ENCODE data around the gene RCN1.
"Not testable (repeated sequence)": the region's sequence is repeated elsewhere in the genome, so short reads cannot be mapped to it uniquely, and the experiment has no call there.

The RCN1 gene

DNA sequence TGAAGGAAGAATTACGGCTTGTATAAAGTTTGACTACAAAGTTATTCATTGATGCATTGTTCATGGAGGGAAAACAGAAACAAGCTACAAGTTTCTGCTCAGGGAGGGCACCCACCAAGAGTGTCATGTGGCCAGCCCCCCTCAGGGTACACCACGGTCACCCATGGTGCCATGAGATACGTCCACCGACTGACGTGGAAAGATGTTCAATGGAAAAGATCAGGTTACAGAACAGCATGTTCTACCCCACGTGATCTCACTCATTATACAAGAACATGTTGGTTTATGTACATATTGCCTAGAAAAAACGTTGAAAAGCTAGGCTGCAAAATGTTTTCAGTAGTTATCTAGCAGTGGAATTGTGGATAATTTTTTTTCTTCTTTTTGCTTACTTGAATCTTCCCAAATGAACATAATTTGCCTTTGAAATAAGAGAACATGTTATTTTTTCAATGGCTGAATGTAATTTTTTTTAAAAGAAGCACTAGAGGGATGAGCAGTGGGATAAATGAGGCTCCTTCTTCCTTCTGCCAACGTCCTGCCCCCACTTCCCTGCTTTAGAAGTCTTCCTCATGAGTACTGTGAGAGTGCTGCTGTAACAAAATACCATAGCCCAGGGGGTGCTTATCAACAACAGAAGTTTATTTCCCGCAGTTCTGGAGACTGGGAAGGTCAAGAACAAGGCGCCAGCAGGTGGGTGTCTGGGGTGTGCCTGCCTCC is 22.5 kb downstream of the RCN1 start:
- DNase-seq (ENCODE audit: low spot score) = no peak

DNA sequence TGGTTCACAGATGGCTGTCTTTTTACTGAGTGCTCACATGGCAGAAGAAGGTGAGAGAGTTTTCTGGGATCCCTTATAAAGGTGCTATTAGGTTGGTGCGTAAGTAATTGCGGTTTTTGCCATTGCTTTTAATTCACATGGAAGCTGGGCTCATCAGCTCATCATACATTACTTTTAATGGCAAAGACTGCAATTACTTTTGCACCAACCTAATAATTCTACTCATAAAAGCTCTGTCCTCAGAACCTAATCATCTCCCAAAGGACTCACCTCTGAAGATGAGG is 23.0 kb downstream of the RCN1 start:
- DNase-seq (ENCODE audit: low spot score) = no peak

DNA sequence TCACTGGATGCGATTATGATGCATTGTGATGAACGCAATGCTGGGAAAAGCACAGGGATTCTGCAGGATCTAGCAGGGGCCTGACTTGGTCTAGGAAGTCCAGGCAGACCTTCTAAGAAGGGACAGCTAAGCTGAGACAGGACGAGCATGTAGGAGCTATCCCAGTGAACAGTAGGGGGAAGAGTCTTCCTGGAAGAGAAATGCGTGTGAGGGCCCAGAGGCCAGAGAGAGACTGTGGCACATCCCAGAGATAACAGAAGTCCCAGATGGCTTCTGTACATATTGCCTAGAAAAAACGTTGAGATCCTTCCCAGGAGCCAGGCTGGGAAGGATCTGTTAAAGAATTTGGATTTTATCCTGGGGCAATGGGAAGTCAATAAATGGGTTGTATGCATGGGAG is 24.6 kb downstream of the RCN1 start:
- DNase-seq (ENCODE audit: low spot score) = no peak

GRCh38 chr11:32116668-32117067 is 25.8 kb downstream of the RCN1 start:
- DNase-seq (ENCODE audit: low spot score) = no peak

- no peak for DNase-seq (ENCODE audit: low spot score)
Observed at GRCh38 chr11:32118025-32118974, 27.4 kb downstream of the RCN1 start.

DNA sequence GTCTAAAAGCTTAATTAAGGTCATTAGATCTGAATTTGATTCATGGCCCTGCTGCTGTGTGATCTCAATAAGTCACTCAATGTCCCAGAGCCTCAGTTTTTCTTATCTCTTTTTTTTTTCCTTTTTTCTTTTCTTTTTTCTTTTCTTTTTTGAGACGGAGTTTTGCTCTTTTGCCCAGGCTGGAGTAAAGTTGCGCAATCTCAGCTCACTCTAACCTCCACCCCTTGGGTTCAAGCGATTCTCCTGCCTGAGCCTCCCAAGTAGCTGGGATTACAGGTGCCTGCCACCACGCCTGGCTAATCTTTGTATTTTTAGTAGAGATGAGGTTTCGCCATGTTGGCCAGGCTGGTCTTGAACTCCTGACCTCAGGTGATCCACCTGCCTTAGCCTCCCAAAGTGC is 28.3 kb downstream of the RCN1 start:
- not testable (repeated sequence) for DNase-seq (ENCODE audit: low spot score)

- no peak for DNase-seq (ENCODE audit: low spot score)
Observed at GRCh38 chr11:32121012-32121411, 30.1 kb downstream of the RCN1 start.

DNA sequence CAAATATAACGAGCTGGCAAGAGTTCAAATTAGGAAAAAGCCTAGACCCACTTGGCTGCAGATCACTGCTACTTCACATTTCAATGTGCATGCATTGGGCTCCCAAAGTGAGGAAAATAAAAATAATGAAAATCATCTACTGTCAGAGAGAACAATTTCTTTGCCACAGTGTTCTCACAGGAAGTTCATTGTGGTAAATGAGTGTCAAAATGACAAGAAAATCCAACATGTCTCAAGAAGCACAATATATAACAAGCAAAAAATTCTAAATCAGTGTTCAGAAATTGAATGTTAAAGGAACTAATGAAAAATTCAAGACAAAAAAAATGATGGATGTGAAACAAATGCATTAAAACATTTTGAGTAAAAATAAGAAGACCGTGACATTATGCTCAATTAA is 31.3 kb downstream of the RCN1 start:
- no peak for DNase-seq (ENCODE audit: low spot score)

- no peak for DNase-seq (ENCODE audit: low spot score)
Observed at GRCh38 chr11:32131321-32131720, 40.4 kb downstream of the RCN1 start.

DNA sequence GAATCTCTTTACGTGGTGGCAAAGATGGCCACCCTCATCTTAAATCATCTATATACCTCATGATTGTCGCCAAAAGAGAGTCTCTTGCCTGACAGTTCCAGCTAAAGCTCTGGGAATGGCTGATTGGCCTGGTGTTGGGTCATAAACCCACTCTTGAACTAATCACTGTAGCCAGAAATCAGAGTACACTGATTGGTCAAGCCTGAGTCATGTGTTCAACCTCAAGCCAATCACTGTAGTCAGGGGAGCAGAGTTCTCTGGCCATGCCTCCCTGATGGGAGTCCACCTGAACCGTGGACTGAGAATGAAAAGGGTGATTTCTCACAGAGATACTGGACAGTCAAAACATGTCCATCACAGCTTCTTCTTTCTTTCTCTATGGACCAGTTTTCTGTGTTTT is 45.8 kb downstream of the RCN1 start:
- DNase-seq (ENCODE audit: low spot score) = no peak

DNA sequence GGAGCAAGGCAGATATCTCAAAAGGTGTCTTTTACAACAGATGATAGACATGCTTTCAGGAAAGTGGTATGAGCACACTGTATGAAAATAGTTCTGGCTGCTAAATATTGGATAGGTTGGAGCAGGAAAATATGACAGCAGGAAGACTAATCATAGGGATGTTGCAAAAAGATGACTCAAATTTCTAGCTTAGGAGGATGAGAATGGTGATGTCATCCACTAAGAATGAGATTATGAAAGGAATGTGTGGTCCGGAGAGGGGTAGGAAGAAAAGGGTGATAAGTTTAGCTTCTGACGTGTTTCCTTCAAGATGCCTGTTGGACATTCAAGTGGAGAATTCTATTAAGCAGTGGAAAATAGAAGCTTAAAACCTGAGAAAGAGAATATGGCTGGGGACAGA is 46.4 kb downstream of the RCN1 start:
- DNase-seq (ENCODE audit: low spot score) = no peak

DNA sequence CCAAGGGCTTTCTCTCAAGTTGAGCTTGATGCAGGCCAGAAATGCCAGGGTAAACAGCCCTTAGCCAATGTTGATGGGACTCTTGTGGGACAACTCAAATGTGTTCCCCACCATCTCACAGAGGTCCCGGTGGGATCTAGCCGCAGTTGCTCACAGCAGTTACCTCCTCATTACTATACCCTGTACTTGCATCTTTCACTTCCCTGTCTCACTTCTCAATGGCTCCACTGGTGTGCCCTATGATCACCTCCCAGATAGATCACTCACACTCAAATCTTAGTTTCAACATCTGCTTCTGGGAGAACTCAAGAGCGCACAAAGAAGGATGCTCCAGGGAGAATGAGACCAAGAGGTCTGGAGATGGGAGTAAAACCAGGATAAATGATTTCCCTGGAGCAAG is 47.0 kb downstream of the RCN1 start:
- no peak for DNase-seq (ENCODE audit: low spot score)

- DNase-seq (ENCODE audit: low spot score) = no peak
Observed at GRCh38 chr11:32138902-32139301, 48.0 kb downstream of the RCN1 start.

DNA sequence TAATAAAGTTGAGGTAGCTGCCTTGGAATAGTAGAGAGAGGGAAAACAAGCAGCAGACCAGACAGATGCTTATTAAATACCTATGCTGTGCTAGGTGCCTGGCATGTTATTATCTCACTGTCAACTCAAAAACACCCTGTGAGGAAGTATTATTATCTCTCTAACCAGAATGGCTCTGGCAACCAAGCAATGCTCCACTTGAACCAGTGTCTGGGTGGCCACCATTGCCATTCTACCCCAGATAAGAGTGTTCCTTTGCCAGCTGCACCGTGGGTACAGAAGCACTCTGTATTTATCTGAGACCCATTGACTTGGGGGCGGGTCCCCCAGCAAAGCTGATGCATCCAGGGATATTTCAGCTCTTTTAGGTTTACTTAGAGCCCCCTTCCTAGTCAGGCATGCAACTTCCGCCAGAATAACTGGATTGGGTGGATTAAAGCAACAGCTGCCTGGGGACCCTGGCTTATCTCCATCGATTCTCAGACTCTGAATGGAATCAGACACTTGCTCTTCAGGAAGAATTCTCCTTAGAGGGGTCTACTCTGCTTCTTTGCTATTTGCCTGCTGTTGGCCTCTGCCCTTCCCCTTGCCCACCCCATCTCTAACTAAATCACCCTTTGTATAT is 49.1 kb downstream of the RCN1 start:
- no peak for DNase-seq (ENCODE audit: low spot score)

DNA sequence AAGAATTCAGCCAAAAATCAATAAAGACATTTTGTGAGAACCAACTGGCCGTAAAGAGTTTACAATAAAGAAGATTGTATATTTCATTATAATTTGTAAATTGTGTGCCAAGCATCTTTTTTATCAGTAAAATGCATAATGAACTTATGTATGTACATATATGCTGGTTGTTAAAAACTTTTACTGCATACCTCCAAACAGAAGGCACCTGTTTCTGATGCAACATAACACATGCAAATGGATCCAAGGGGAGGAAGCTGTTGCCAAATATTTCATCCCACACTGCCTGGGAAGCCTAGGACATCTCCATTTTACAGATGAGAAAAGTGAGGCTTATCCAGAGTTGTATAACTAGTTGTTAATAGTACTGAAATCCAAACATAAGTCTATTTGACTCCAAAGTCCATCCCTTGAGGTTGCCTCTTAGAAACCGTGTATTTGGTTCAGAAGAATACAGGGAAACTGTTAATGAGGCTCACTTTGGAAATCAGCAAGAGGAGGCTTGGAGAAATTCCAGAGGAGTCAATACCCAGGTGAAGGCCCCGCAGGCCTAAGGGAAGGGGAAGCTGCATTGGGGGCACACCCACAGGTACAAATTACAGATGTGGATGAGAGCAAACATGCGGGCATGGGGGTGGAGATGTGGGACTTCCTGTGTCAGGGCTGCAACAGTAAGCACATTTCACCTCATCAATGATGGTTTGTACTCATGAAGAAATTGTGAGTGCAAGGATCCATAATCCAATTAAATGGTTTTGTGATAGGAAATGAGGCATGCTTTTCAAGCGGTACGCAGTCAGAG is 51.1 kb downstream of the RCN1 start:
- DNase-seq (ENCODE audit: low spot score) = no peak

GRCh38 chr11:32143378-32143777 is 52.5 kb downstream of the RCN1 start:
- no peak for DNase-seq (ENCODE audit: low spot score)

DNA sequence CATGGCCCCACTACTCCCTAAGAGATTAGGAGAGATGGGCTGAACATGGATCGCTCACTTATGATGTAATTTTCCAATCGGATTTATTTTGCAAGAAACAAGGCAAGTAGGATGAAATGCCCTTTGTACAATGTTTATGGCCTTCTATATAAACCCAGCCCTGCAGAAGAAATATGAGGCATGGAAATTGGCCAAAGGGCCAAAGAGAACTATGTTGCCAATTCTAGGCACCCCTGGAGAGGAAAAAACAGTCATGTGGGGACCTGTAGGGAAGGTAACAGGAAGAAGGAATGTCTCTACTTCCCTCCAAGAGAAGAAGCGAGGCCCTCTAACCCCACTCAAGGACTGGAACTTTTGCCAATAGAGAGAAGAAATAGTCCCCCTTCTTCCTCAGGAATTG is 54.4 kb downstream of the RCN1 start:
- no peak for DNase-seq (ENCODE audit: low spot score)

- no peak for DNase-seq (ENCODE audit: low spot score)
Observed at GRCh38 chr11:32148895-32149294, 58.0 kb downstream of the RCN1 start.

GRCh38 chr11:32149748-32150147 is 58.9 kb downstream of the RCN1 start:
- DNase-seq (ENCODE audit: low spot score) = no peak

GRCh38 chr11:32151027-32151426 is 60.2 kb downstream of the RCN1 start:
- no peak for DNase-seq (ENCODE audit: low spot score)

GRCh38 chr11:32152216-32152615 is 61.3 kb downstream of the RCN1 start:
- DNase-seq (ENCODE audit: low spot score) = no peak

DNA sequence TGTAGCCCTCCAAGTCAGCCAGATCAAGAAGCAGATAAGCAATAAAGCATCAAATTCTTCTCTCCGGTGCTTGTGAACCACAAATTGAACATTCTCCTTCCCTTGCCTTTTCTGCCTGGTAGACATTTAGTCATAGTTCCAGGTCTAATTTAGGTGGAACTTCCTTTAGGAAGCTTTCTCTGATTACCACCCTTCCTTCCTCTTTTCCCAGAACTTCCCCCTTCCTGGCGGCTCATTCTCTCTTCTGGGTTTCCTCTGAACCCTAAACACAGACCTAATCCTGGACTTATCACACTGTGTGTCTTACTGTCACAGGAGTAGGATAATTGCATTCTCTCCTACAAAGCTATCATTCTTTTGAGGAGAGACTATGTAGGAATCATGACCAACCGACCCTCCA is 61.9 kb downstream of the RCN1 start:
- no peak for DNase-seq (ENCODE audit: low spot score)

Measured in pons (tissue), 1 donor.